H9 (cell line): ENCODE measurements around the gene ZNF619. TPM values are rescaled to one million over a fixed set of nuclear protein-coding genes. Genes with fewer than 3 reads are reported as not detected.
A peak's percentile ranks its signal among the peaks of the same experiment; 100 is the strongest.

ENCODE experiments used
- DNase-seq: peaks from one replicate; pipeline ENCODE4 v3.0.0-alpha.2; 2017
- H2AFZ ChIP-seq: one replicate; pipeline ENCODE4 v1.6.1; 2013; ENCODE audit warnings: mild to moderate bottlenecking, low read length, control low read depth, moderate library complexity
- H2AK5ac ChIP-seq: 2 replicates; pipeline ENCODE4 v1.6.1; 2013; ENCODE audit warnings: low read length, control low read depth, mixed read lengths; ENCODE audit not compliant: insufficient read length
- H2BK120ac ChIP-seq: one replicate; pipeline ENCODE4 v1.6.1; 2013; ENCODE audit warnings: low read depth, mild to moderate bottlenecking, low read length, control low read depth, inconsistent platforms; ENCODE audit not compliant: poor library complexity, severe bottlenecking
- H2BK12ac ChIP-seq: 2 replicates; pipeline ENCODE4 v1.6.1; 2013; ENCODE audit warnings: low read length, control low read depth, mixed read lengths, low read depth; ENCODE audit not compliant: insufficient read length
- H2BK15ac ChIP-seq: 2 replicates; pipeline ENCODE4 v1.6.1; 2013; ENCODE audit warnings: low read depth, low read length, control low read depth
- H2BK20ac ChIP-seq: one replicate; pipeline ENCODE4 v1.6.1; 2013; ENCODE audit warnings: low read depth, mild to moderate bottlenecking, low read length, control low read depth, inconsistent platforms; ENCODE audit not compliant: poor library complexity, severe bottlenecking
- H2BK5ac ChIP-seq: 2 replicates; pipeline ENCODE4 v1.6.1; 2013; ENCODE audit warnings: low read length, control low read depth, mixed read lengths; ENCODE audit not compliant: insufficient read length
- H3K14ac ChIP-seq: 2 replicates; pipeline ENCODE4 v1.6.1; 2013; ENCODE audit warnings: low read length, control low read depth; ENCODE audit not compliant: insufficient read depth
- H3K18ac ChIP-seq: 2 replicates; pipeline ENCODE4 v1.6.1; 2013; ENCODE audit warnings: low read depth, mild to moderate bottlenecking, mixed read lengths, low read length, control low read depth; ENCODE audit not compliant: insufficient read length
- H3K23ac ChIP-seq: 2 replicates; pipeline ENCODE4 v1.6.1; 2013; ENCODE audit warnings: low read length, control low read depth, mixed read lengths, low read depth; ENCODE audit not compliant: insufficient read length
- H3K23me2 ChIP-seq: 2 replicates; pipeline ENCODE4 v1.6.1; 2013; ENCODE audit warnings: low read depth, mild to moderate bottlenecking, mixed read lengths, low read length, control low read depth; ENCODE audit not compliant: insufficient read length, poor library complexity, severe bottlenecking
- H3K27ac ChIP-seq: 2 replicates; pipeline ENCODE4 v1.5.1; 2013; ENCODE audit warnings: low read length, control low read depth, mixed read lengths, low read depth; ENCODE audit not compliant: insufficient read length
- H3K27me3 ChIP-seq: 2 replicates; pipeline ENCODE4 v1.6.1; 2013; ENCODE audit warnings: low read length, control low read depth, inconsistent platforms; ENCODE audit not compliant: insufficient read depth
- H3K4ac ChIP-seq: 2 replicates; pipeline ENCODE4 v1.6.1; 2013; ENCODE audit warnings: low read depth, mild to moderate bottlenecking, control low read depth, inconsistent platforms, low read length, moderate library complexity
- H3K4me1 ChIP-seq: 2 replicates; pipeline ENCODE4 v1.6.1; 2013; ENCODE audit warnings: low read length, control low read depth, inconsistent platforms; ENCODE audit not compliant: insufficient read depth
- H3K4me2 ChIP-seq: 2 replicates; pipeline ENCODE4 v1.6.1; 2013; ENCODE audit warnings: low read length, control low read depth, mixed read lengths; ENCODE audit not compliant: insufficient read length, insufficient read depth
- H3K56ac ChIP-seq: 2 replicates; pipeline ENCODE4 v1.6.1; 2013; ENCODE audit warnings: low read depth, mild to moderate bottlenecking, mixed read lengths, low read length, control low read depth; ENCODE audit not compliant: insufficient read length
- H3K79me1 ChIP-seq: 2 replicates; pipeline ENCODE4 v1.6.1; 2013; ENCODE audit warnings: low read depth, mild to moderate bottlenecking, moderate library complexity, low read length, control low read depth, inconsistent platforms; ENCODE audit not compliant: insufficient read depth, poor library complexity, severe bottlenecking
- H3K79me2 ChIP-seq: 2 replicates; pipeline ENCODE4 v1.6.1; 2013; ENCODE audit warnings: low read length, control low read depth, inconsistent platforms; ENCODE audit not compliant: insufficient read depth
- H3K9ac ChIP-seq: 2 replicates; pipeline ENCODE4 v1.6.1; 2013; ENCODE audit warnings: low read length, control low read depth, mixed read lengths; ENCODE audit not compliant: insufficient read length; ENCODE audit errors: extremely low read depth
- H3K9me3 ChIP-seq: one replicate; pipeline ENCODE4 v1.6.1; 2013; ENCODE audit warnings: low read depth, low read length, inconsistent platforms; ENCODE audit not compliant: control insufficient read depth
- H3T11ph ChIP-seq: one replicate; pipeline ENCODE4 v1.6.1; 2013; ENCODE audit warnings: mild to moderate bottlenecking, low read length, control low read depth, inconsistent platforms
- H4K20me1 ChIP-seq: one replicate; pipeline ENCODE4 v1.6.1; 2013; ENCODE audit not compliant: control insufficient read depth, insufficient read length, insufficient read depth
- H4K5ac ChIP-seq: 2 replicates; pipeline ENCODE4 v1.6.1; 2013; ENCODE audit warnings: low read depth, mild to moderate bottlenecking, mixed read lengths, low read length, control low read depth; ENCODE audit not compliant: insufficient read length
- H4K8ac ChIP-seq: replicated peaks from 2 replicates; pipeline ENCODE4 v1.6.1; 2013; ENCODE audit warnings: low read length, control low read depth, mixed read lengths, low read depth; ENCODE audit not compliant: insufficient read length
- H4K91ac ChIP-seq: 2 replicates; pipeline ENCODE4 v1.6.1; 2013; ENCODE audit warnings: low read depth, mild to moderate bottlenecking, moderate library complexity, mixed read lengths, low read length, control low read depth; ENCODE audit not compliant: insufficient read length
- H3K27ac Mint-ChIP-seq, 3 experiments: 2 replicates in 2 of 3; 3 replicates in 1 of 3; pipeline ENCODE4 v1.8.0; 2020 to 2021; ENCODE audit warnings: mixed read lengths in 3 of 3, mild to moderate bottlenecking in 1 of 3, moderate library complexity in 1 of 3
- H3K27me3 Mint-ChIP-seq: 2 replicates; pipeline ENCODE4 v1.8.0; 2021; ENCODE audit warnings: low read depth, mild to moderate bottlenecking, moderate library complexity, mixed read lengths
- H3K36me3 Mint-ChIP-seq, 3 experiments: 2 replicates in 2 of 3; 3 replicates in 1 of 3; pipeline ENCODE4 v1.8.0; 2020 to 2021; ENCODE audit warnings: low read depth in 3 of 3, mixed read lengths in 3 of 3; ENCODE audit not compliant: insufficient read depth in 1 of 3
- H3K4me1 Mint-ChIP-seq, 2 experiments: 2 replicates each; pipeline ENCODE4 v1.8.0; 2020; ENCODE audit warnings: mixed read lengths in 2 of 2
- H3K4me3 Mint-ChIP-seq, 2 experiments: 2 replicates in 1 of 2; 3 replicates in 1 of 2; pipeline ENCODE4 v1.8.0; 2020 to 2021; ENCODE audit warnings: mild to moderate bottlenecking in 2 of 2, mixed read lengths in 2 of 2, moderate library complexity in 1 of 2
- H3K9me3 Mint-ChIP-seq, 2 experiments: 2 replicates in 1 of 2; 3 replicates in 1 of 2; pipeline ENCODE4 v1.8.0; 2020; ENCODE audit warnings: mild to moderate bottlenecking in 2 of 2, mixed read lengths in 2 of 2, moderate library complexity in 1 of 2
- CTCF ChIP-seq: fragments of 200-600 bp; sonication (generic); conservative IDR thresholded peaks from 3 replicates; pipeline ENCODE4 v1.8.0; 2021; ENCODE audit warnings: antibody characterized with exemption, mild to moderate bottlenecking
- WGBS: extraction: QIAGEN DNeasy Blood & Tissue Kit; methylation state at CpG from one replicate; pipeline ENCODE4 v1.1.7; 2013; ENCODE audit warnings: missing lambda C conversion rate, low lambda C conversion rate, mixed read lengths; ENCODE audit not compliant: insufficient read length; ENCODE audit errors: extremely low coverage; 5-methylcytosine and 5-hydroxymethylcytosine counted together
- total RNA-seq: library from RNA; stranded (reverse); gene quantifications from 2 replicates; pipeline ENCODE4 v1.2.1, GENCODE V29; 2021

ZNF619 gene
- total RNA-seq, 1 experiment from 2014 or later = 4.8 TPM

GRCh38 chr3:40455328-40455727, 21.6 kb upstream of the ZNF619 start:
- Histone ChIP-seq H3K27me3 (no peaks in the 10 kb centered on the region), H3K18ac (no peak overlapping the region), H2AK5ac (no peak overlapping the region), H4K5ac (no peak overlapping the region), H3K79me2 (peaks cover 10% of the 10 kb centered on the region; the same call in 1 of the 2 replicates), H3K4me1 (0 out of 2 replicates have a peak, but pooled peaks cover 2% of the 10 kb centered on the region), H3K27ac (no peak overlapping the region), H3K14ac (no peak overlapping the region), H2BK5ac (no peak overlapping the region), H3T11ph (no peak overlapping the region), H2BK120ac (no peak overlapping the region), H3K4me2 (no peak overlapping the region), H3K9me3 (no peaks in the 10 kb centered on the region), H4K91ac (no peak overlapping the region), H3K56ac (no peak overlapping the region), H4K8ac (no peak overlapping the region), H2BK12ac (no peak overlapping the region), H3K23me2 (peaks cover 11% of the 10 kb centered on the region), H2BK20ac (no peak overlapping the region), H3K79me1 (no peaks in the 10 kb centered on the region), H3K23ac (no peak overlapping the region), H3K9ac (no peak overlapping the region), H4K20me1 (no peaks in the 10 kb centered on the region), H2BK15ac (no peak overlapping the region), H2AFZ (no peak overlapping the region), H3K4ac (no peak overlapping the region)
- Mint-ChIP-seq H3K4me1 (peaks cover 21 to 31% of the 10 kb centered on the region in 2 experiments), H3K27me3 (peaks cover 3% of the 10 kb centered on the region; the same call in 1 of the 2 replicates), H3K4me3 (peak overlapping the region in 1 of 2 experiments; percentile 81; a peak in 3 of 5 replicates), H3K27ac (no peak overlapping the region), H3K36me3 (peaks cover 21 to 31% (median 27%) of the 10 kb centered on the region in 3 experiments), H3K9me3 (no peaks in the 10 kb centered on the region)
- no CpG with 5 or more reads among the region's 4 CpGs for WGBS
- DNase-seq = no peak
- TF ChIP-seq CTCF = no peak
